HG03280 (cell line): ENCODE results near the gene XAB2.
"Not testable (repeated sequence)": the region's sequence is repeated elsewhere in the genome, so short reads cannot be mapped to it uniquely, and the experiment has no call there.

Experiments
- ATAC-seq: cut with Tn5 transposase; IDR thresholded peaks from one replicate; pipeline ENCODE4 v1.9.1; 2021; ENCODE audit warnings: mild to moderate bottlenecking, moderate library complexity; ENCODE audit not compliant: unreplicated experiment

The XAB2 gene

DNA sequence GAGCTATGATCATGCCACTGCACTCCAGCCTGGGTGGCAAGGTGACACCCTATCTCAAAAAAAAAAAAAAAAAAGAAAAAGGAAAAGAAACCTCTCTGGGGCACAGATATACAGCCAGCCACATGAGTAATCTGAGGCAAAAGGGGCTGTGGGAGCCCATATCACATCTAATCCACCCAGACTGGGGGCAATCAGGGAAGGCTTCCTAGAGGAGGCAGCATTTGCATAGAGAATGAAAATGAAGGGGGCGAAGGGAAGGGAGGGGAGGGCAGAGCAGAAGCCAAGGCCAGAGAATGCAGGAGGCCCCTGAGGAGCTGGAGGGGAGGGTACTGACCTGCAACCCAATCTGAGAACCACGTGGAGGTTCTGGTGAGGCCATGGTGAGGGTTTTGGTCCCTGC lies 20.8 kb upstream of the XAB2 start:
- no peak for ATAC-seq

DNA sequence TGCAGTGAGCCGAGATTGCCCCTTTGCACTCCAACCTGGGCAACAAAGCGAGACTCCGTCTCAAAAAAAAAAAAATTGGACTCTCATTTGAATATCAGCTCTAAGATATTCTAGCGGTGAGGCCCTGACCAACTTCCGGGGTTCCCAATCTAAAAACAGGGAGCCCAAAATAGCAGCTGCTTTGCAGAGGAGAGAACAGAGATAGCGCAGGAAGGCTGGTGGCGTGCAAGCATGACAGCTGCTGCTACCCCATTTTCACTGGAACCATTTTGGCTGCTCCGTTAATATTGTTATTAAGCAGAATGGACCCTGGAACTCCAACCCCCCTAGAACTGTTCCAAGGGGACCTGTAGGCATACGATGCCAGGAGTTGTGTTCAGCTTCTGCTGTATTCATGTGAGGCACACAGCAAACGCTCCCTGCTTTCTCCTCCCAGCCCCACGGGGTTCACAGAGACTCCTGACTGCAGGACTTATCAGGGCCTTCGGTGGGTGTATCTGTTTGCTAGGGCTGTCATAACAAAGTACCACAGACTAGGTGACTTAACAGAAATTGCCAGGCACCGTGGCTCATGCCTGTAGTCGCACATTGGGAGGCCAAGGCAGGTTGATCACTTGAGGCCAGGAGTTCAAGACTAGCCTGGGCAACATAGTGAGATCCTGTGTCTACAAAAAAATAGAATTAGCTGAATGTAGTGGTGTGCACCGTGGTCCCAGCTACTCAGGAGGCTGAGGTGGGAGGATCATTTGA lies 19.1 kb upstream of the XAB2 start:
- no peak for ATAC-seq

DNA sequence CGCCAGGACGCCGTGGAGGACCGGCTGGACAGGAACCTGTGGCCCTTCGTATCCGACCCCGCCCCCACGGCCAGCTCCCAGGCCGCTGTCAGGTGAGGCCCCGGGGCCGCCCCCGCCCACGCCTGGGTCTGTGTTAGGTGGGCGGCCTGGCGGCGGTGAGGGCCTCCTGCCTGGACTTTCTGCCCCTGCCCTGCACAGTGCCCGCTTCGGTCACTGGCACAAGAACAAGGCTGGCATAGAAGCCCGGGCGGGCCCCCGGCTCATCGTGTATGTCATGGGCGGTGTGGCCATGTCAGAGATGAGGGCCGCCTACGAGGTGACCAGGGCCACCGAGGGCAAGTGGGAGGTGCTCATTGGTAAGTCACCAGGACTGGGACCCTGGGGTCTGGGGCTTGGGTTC lies 17.8 kb upstream of the XAB2 start:
- ATAC-seq: no peak

DNA sequence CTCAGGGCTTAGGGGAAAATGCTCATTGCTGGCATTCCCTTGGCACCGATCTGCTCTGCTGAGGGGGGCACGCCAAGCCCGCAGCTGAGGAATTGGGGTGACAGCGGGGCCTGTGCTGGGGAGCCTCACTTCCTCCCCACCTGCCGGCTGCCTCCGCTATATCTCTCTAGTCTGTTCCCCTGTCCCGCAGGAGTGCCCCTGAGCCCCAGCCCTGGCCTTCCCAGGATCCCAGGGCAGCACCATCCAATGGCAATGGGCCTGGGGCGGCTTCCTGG lies 17.0 kb upstream of the XAB2 start:
- ATAC-seq: no peak

DNA sequence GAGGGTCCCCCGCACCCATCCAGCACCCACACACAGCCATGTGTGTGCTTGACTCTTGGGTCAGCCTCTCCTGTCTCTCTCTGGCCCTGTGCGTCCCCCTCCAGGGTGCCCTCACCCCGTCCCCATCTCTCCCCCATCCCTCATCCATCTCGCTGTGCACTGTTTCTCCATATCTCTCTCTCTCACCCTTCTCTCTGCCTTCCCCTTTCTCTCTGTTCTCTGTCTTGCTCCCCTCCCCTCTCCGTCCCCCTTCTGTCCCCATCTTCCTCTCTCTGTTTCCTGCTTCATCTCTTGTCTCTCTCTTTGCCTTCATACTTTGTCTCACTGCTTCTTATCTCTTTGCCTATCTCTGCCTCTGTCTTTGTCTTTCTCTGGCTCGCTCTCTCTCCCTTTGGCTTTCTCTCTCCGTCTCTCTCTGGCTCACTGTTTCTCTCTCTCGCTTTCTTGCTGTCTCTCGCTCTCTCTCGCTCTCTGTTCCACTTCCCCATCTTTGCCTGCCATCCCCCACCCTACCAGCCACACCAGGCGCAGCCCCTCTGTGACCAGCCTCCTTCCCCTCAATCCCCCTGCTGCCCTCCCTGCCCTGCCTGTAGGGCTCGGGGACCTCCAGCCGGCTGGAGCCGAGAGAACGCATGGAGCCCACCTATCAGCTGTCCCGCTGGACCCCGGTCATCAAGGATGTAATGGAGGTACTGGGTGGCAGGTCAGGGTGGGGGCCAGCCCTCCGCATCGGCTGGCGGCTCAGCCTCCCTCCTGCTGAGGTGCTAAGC lies 16.5 kb upstream of the XAB2 start:
- ATAC-seq: no peak

DNA sequence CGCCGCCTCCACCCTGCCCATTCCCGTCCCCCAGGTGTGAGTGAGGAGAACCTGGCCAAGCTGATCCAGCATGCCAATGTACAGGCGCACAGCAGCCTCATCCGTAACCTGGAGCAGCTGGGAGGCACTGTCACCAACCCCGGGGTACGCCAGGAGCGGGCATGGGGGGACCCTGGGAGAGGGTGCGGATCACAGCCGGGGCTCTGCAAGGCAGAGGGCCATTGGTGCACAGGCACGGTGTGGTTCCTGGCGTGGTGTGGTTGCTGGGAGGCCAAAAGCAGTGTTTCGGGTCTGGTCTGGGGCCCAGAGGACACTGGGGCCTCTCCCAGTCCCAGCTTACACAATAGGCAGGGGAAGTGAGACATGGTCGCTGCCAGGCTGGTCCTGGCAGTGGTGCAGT lies 15.8 kb upstream of the XAB2 start:
- no peak for ATAC-seq

DNA sequence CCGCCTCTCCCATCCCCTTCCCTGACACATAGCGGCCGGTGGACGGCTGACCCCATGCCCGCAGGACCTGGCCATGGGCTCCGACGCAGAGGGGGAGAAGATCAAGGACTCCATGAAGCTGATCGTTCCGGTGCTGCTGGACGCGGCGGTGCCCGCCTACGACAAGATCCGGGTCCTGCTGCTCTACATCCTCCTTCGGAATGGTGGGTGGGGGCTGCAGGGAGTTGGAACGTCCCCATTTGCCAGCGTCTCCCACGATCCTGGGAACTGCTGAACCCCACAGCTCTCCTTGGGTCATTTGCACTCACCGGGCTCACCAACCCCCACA lies 15.2 kb upstream of the XAB2 start:
- no peak for ATAC-seq

DNA sequence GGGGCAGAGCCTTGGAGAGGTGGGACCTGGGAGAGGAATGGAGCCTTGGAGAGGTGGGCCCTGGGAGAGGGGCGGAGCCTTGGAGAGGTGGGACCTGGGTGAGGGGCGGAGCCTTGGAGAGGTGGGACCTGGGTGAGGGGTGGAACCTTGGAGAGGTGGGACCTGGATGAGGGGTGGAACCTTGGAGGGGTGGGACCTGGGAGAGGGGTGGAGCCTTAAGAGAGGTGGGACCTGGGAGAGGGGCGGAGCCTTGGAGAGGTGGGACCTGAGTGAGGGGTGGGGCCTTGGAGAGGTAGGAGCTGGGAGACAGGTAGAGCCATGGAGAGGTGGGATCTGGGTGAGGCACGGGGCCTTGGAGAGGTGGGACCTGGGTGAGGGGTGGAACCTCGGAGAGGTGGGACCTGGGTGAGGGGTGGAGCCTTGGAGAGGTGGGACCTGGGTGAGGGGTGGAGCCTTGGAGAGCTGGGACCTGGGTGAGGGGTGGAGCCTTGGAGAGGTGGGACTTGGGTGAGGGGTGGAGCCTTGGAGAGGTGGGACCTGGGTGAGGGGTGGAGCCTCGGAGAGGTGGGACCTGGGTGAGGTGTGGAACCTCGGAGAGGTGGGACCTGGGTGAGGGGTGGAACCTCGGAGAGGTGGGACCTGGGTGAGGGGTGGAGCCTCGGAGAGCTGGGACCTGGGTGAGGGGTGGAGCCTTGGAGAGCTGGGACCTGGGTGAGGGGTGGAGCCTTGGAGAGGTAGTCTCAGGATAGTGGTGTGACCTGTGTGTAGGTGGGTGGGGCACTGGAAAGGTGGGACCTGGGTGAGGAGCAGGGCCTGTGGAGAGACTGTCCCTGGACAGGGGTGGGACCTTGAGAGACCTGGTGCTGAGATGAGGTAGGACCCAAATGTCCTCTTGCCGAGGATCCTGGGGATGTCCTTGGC lies 14.5 kb upstream of the XAB2 start:
- ATAC-seq: not testable (repeated sequence)

DNA sequence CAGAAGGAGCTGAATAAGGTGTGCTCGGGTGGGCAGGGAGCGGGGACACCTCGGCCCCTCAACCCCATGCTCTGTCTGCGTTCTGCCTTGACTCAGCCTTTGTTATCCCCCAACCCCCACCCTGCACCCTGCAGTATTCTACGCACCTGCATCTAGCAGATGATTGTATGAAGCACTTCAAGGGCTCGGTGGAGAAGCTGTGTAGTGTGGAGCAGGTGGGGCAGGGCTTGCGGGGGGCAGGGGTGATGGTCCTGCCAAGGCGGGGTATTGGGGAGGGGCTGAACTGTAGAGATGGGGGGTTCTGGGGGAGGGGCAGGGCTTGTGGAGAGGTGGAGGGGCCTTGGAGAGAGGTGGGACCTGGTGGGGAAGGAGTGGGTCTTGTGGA lies 13.7 kb upstream of the XAB2 start:
- ATAC-seq: no peak

DNA sequence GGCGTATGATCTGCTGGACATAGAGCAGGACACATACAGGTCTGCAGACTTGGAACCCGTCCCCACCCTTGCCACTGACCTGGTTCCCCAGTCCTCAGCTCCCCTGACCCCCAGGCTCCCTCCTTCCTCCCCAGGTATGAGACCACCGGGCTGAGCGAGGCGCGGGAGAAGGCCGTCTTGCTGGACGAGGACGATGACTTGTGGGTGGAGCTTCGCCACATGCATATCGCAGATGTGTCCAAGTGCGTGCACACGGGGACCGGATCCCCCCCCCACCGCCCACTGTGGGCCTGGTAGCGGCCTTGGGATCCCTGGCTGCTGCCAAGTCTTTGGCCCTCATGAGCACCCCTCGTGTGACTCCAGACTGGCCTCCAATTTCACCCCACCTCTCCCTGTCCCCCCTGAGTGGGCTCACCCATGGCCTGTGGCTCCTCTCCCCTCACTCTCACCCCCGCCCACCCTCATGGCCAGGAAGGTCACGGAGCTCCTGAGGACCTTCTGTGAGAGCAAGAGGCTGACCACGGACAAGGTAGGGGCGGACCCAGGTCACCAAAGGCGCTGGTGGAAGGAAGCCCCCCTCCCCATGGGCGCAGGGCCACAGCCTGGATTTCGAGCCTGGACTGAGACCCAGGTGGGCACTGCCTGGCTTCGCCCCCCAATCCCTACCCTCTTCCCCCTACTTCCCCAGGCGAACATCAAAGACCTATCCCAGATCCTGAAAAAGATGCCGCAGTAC lies 13.1 kb upstream of the XAB2 start:
- no peak for ATAC-seq

DNA sequence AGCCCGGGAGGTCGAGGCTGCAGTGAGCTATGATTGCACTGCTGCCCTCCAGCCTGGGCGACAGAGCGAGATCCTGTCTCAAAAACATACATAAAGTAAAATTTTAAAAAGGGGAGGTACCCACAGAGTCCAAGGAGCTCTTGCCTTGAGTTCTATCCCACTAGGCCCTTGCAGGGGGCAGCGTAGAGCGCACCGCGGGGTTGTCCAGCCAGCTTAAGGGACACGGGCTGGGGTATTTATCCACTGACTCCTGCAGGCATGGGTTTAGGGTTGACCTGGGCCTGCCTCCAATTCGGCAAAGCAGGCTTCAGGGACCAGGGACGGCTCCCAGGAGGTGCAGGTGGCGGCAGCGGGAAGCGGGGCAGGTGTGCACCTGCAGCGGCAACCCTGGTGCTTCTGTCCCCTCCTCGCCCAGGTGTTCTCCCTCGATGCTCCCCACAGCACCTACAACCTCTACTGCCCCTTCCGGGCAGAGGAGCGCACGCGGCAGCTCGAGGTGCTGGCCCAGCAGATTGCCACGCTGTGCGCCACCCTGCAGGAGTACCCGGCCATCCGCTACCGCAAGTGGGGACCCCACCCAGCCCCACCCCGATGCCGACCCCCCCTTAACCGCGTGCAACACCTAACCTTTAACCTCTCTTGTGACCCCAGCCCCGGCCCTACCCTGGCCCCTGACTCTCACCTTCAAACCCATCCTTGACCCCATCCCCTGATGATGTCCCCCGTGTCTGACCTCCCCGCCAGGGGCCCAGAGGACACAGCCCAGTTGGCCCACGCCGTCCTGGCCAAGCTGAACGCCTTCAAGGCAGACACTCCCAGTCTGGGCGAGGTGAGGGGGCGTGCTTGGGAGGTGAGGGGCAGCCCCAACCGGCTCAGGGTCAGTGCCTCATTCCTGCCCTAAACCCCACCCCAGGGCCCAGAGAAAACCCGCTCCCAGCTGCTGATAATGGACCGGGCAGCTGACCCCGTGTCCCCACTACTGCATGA lies 12.2 kb upstream of the XAB2 start:
- no peak for ATAC-seq

DNA sequence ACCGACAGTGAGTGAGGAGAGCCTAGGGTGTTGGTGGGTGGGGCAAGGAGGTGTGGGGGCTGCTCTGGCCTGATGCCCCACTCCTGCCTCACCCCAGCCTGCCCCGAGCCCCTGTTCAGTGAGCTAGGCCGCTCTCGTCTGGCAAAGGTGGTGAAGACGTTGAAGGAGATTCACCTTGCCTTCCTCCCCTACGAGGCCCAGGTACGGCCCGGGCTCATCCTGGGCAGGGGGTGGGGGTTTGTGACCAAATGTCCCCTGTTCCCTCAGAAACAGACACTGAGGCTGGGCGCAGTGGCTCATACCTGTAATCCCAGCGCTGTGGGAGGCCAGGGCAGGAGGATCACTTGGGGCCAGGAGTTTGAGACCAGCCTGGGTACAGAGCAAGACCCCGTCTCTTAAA lies 11.5 kb upstream of the XAB2 start:
- ATAC-seq: no peak

DNA sequence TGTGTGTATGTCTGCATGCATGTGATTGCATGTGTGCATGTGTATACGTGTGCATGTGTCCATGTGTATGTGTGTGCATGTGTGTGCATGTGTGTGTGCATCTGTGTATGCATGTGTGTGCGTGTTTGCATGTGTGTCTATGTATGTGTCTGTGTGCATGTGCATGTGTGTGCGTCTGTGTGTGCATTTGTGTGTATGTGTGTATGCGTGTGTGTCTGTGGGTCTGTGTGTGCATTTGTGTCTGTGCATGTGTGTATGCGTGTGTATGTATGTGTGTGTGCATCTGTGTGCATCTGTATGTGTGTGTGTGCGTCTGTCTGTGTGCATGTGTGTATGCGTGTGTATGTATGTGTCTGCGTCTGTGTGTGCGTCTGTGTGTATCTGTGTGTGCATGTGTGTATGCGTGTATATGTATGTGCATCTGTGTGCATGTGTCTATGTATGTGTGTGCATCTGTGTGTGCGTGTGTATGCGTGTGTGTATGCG lies 10.6 kb upstream of the XAB2 start:
- no peak for ATAC-seq

DNA sequence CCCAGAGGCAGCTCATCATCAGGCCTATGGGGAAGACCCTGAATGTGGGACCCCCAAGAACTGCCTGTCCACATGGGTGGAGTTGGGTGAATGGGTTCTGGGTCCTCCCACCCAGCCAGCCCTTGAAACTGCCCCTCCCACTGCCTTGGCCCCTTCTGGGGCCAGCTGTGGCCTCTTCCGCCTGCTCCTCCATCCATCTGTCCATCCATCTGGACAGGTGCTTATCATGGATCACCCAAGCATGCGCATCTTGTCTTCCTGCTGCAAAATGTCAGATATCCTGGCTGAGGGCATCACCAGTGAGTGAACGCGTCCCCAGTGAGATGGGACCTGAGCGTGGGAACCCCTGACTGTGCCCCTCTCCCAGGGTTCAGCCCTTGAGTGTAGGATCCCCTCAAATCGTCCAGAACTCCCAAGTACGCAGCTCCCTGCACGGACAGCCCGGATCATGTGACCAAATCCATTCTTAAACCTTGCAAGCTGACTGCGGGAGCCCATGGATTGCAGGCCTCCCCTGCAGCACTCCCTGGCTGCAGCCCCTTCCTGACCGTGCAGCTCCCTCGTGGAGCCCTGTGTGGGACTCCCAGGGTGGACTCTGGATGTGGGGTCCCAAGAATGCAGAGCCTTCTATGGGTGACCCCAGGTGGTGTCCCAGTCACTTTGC lies 9.6 kb upstream of the XAB2 start:
- no peak for ATAC-seq

DNA sequence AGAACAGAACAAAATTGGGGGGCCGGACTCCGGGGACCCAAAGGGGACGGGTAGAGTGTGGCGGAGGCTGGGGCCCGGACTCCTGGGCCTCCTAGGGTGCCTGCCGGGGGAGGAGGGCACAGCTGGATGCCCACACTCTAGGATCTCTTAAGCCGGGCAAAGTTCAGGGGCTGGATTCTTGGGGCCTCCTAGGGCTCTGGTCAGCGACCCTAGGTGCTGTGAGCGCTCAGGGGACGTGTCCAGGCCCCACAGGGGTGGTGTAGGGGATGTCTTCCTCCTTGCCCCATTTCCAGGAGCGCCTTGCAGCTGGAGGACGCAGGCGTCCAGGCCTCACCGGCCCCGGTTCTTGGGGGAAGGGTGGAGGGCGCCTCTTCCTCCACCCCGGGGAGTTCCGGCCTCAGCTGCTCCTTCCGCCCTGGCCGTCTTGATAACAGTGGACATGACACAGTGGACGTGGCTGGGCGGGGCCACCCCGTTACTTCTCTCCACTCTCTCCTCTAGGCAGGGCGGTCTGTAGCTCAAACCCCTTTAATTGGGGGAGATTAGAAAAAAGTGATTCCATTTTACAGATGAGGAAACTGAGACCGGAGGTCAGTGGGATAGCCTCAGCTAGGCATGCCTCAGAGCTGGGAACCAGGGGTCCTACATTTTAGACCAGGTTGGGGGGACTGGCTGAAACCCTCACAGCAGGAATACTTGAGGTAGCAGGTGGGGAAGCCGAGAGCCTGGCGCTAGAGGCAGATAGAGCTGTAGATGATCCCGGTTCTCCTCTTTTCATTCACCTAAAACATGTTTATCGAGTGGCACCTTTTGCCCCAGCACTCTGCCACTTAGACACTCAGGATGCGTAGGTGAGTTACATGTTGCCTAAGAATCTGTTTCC lies 8.3 kb upstream of the XAB2 start:
- peak; percentile 24 for ATAC-seq

DNA sequence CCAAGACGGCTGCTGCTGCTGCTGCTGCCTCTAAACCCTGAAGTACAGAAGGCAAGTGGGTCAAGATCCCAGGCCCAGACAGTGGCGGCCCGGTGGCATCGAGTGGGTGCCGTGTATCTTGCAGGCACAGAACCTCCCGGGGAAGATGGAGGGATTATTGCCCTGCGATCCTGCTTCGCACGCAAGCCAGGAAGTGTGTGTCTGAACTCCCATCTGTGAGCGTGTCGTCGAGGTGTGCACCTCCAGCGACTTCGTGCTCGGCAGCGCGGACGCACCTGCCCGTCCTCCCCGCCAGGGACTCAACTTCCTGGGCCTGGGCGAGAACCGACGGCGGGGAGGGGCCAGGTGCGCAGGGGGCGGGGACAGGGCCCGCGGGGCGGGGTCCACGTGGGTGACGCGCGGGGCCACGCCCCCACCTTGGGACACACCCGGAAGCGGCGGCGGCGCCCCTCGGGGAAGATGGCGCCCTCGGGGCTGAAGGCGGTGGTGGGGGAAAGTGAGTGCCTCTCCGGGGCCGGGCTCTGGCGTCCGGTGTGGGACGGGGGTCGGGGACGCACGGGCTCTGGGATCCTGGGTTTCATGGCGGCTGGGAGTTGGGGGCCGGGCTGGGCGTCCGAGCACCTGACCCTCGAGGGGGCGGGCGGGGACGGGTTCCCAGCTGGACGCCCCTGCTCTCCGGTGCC lies 7.5 kb upstream of the XAB2 start, which contains the start of gene STXBP2:
Gene STXBP2 (plus strand): TSS at position 420 of the 683 bp plus-strand sequence. CDS start 40 bp downstream, at position 460.
- ATAC-seq: peak; percentile 68

DNA sequence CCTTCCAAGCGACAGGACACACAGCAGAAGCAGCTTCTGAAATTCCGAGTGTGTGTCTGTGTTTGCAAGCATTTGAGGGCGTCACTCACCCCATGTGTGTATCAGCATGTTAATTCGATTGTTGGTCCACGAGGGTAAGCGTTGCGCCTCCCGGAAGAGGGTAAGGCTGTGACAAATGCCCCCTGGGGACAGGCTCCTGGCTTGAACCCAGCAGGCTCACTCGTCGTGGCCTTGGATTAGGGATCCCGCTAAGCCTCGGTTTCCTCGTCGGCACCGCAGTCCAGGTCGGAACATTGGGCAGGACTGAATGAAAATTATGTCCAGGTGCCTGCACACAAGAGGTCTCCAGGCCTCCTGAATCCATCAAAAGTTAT lies 7.0 kb upstream of the XAB2 start:
- no peak for ATAC-seq

DNA sequence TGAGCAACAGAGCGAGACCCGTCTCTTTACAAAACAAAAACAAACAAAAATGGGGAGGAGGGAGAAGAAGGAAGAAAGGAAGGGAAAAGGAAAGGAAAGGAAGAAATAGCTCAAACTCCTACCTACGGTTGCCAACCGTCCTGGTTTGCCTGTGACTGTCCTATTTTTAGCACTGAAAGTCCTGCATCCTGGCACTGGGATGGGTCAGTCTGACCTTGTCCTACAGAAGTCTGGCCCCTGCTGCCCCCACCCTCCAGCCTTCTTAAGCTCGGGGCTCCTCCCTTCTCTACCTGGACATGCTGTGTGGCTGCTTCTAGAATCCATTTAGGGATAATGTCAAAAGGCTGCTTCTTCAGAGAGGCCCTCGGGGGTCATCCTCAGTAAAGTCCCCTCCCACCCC lies 6.3 kb upstream of the XAB2 start:
- no peak for ATAC-seq
